Activated CD8-positive, alpha-beta memory T cell treated with anti-CD3 and anti-CD28 coated beads, Interleukin-2, amount 10 ng/mL, durations not matched to agents 7 days and 5 days (primary cell): Measurements from ENCODE around the gene CLIP4. TPM values are rescaled to one million over a fixed set of nuclear protein-coding genes. Genes with fewer than 3 reads are reported as not detected.

ENCODE experiments used
- ATAC-seq: fragments of 150-1000 bp; cut with Tn5 transposase; one replicate; pipeline ENCODE4 v1.10.0; 2021; ENCODE audit warnings: moderate library complexity
- CTCF ChIA-PET: fragments of 350-600 bp; sonication (Branson Sonifier 250); formaldehyde crosslinking; loops from one replicate; lab custom pipeline; 2021; ENCODE audit warnings: antibody characterized with exemption; lab: Charles Lee
- DNase-seq: peaks from one replicate; pipeline ENCODE4 v3.0.0-alpha.2; 2020
- H3K27ac Mint-ChIP-seq: one replicate; pipeline ENCODE4 v1.8.0; 2021; ENCODE audit warnings: mild to moderate bottlenecking, mixed read lengths
- H3K27me3 Mint-ChIP-seq: one replicate; pipeline ENCODE4 v1.8.0; 2021; ENCODE audit warnings: mixed read lengths
- H3K36me3 Mint-ChIP-seq: one replicate; pipeline ENCODE4 v1.8.0; 2021; ENCODE audit warnings: mild to moderate bottlenecking, mixed read lengths
- H3K4me1 Mint-ChIP-seq: one replicate; pipeline ENCODE4 v1.8.0; 2021; ENCODE audit warnings: mixed read lengths
- H3K4me3 Mint-ChIP-seq: one replicate; pipeline ENCODE4 v1.8.0; 2021; ENCODE audit warnings: mild to moderate bottlenecking, moderate library complexity, mixed read lengths
- H3K9me3 Mint-ChIP-seq: one replicate; pipeline ENCODE4 v1.8.0; 2022; ENCODE audit warnings: low read depth, mixed read lengths
- total RNA-seq, 2 experiments: library from RNA; stranded (reverse); gene quantifications; one replicate each; pipeline ENCODE4 v1.2.3, GENCODE V29; 2021

The CLIP4 gene, protein sequence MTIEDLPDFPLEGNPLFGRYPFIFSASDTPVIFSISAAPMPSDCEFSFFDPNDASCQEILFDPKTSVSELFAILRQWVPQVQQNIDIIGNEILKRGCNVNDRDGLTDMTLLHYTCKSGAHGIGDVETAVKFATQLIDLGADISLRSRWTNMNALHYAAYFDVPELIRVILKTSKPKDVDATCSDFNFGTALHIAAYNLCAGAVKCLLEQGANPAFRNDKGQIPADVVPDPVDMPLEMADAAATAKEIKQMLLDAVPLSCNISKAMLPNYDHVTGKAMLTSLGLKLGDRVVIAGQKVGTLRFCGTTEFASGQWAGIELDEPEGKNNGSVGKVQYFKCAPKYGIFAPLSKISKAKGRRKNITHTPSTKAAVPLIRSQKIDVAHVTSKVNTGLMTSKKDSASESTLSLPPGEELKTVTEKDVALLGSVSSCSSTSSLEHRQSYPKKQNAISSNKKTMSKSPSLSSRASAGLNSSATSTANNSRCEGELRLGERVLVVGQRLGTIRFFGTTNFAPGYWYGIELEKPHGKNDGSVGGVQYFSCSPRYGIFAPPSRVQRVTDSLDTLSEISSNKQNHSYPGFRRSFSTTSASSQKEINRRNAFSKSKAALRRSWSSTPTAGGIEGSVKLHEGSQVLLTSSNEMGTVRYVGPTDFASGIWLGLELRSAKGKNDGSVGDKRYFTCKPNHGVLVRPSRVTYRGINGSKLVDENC
- total RNA-seq, result 10 to 100 TPM; 27.6 to 36.7 TPM

DNA sequence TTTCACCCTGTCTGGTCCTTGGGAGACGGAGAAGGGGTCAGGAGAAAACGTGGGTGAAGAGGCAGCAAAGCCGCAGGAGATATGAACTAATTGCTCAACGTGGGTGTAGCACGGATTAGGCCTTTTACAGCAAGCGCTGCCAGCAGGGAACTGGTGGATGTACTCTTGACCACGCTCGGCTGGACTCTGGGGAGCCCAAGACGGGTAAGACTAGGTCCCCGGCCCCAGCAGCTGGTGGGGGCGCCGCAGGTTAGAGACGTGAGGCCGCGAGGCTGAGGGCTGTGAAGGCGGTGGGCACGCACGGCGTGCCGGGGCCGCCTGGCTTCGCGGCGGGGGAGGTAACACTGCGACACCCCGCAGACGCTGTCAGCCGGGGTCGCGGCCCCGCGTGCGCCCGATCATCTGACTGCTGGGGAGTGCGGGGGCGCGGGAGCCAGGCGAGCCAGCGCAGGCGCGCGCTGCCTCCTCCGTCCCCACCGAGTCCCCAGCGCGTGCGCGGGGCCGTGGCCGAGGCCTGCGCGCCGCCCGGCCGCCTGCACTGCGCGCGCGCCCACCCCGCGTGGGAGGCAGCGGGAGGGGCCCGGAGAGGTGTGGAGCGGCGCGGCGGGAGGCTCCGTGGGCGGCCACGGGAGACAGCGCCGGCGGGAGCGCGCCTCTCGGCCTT lies at the start of gene CLIP4:
Gene CLIP4 (plus strand): TSS at position 470 of the 664 bp plus-strand sequence. CDS start 5,974 bp downstream, outside the sequence.
- Mint-ChIP-seq H3K4me1 (peaks cover 54% of the 10 kb centered on the region), H3K36me3 (peaks cover 11% of the 10 kb centered on the region), H3K9me3 (no peaks in the 10 kb centered on the region), H3K27ac (peak within 1 kb of the TSS; percentile 97), H3K27me3 (peaks cover 4% of the 10 kb centered on the region), H3K4me3 (peak within 1 kb of the TSS; percentile 80)
- ATAC-seq, result peak; percentile 79
- peak; percentile 71 for DNase-seq
- CTCF ChIA-PET, result interaction anchor here (1.1 to 2.2 kb wide), 3 partner anchors 15 to 154 kb away, joined by 3 to 14 read pairs (median 3); no protein-coding TSS in a partner anchor

DNA sequence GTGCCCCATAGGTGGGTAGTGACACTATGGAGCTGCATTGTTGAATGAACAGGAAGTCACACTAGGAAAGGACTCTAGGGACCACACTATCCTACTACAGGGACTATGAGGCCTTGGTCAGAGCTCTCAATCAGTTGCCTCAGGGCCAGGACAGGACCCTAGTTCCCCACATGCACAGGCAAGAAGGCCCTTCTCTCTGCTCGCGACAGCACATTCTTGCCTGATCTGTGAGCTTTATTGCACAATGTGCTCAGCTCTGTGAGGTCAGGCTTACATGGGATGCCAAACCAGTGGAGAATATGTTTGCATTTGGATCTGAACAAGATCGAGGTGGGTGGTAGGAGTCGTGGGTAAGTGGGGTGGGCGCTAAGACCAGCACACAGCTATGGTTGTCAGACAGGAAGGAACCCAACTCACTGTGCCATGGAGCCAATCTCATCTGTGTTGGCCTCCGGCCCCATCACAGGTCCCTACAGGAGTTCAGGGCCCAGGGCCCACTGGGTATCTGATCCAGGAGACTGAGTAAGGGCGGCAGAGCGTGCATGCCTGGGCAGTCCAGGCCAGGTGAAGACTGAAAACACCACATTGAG lies 48.8 kb upstream of the CLIP4 start:
- no peak overlapping the region for H3K27ac Mint-ChIP-seq
- ATAC-seq, result no peak
- DNase-seq, result no peak
- H3K27me3 Mint-ChIP-seq, result no peaks in the 10 kb centered on the region
- CTCF ChIA-PET, result interaction anchor here (1.5 kb wide), 1 partner anchor 11 kb away, joined by 4 read pairs; no protein-coding TSS in a partner anchor
- no peaks in the 10 kb centered on the region for H3K36me3 Mint-ChIP-seq
- no peaks in the 10 kb centered on the region for H3K4me1 Mint-ChIP-seq
- H3K4me3 Mint-ChIP-seq, result no peak overlapping the region
- no peaks in the 10 kb centered on the region for H3K9me3 Mint-ChIP-seq

DNA sequence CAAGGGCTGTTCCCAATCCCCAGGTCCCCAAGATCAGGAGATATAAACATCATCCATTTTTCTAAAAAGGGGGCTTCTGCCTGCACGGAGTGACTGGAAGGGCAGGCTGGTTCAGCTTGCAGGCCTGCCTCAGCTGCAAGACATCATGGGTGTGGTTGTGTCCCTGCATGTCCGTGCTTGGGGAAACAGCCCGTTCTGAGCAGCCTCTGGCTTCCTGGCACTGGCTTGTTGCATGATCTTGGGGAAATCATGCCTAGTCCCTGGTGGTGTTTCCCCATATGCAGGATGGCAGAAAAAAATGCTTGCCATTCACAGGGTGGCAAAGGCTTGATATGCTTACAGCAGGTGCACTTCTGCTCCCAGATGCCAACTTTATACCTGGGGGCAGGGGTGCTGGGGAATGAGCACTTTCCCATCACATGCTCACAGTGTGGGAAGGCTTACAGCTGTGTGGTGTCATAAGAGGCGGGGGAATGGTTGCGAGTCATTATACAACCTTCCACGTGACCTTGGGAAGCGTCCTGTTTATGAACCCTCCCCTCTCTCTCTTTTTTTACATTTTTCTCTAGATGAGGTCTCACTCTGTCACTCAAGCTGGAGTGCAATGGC lies 48.1 kb upstream of the CLIP4 start:
- ATAC-seq (no peak), DNase-seq (no peak)
- Mint-ChIP-seq H3K27ac (no peak overlapping the region), H3K27me3 (no peaks in the 10 kb centered on the region), H3K4me3 (no peak overlapping the region), H3K9me3 (no peaks in the 10 kb centered on the region), H3K36me3 (no peaks in the 10 kb centered on the region), H3K4me1 (no peaks in the 10 kb centered on the region)
- CTCF ChIA-PET, result interaction anchor here (1.5 kb wide), 1 partner anchor 10 kb away, joined by 4 read pairs; no protein-coding TSS in a partner anchor

DNA sequence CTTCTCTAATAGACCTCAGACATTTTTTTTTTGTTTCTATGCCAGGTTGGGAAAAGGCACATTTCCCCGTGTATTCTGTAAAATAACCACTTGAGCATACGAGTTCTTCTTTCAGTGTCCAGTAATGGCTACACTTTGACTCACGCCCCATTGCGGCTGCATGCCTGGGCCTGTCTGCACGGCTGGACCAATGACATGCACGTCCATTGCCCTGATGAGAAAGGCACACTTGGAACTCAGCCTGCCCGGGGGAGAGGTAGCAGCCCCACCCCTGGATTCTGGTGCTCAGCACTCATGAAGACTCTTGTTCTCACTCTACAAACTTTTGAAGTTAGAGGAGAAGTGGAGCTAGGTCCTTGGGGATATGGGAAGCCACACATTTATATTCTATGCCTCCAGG lies 46.7 kb upstream of the CLIP4 start:
- ATAC-seq (no peak), DNase-seq (peak; percentile 23)
- Mint-ChIP-seq H3K27me3 (no peaks in the 10 kb centered on the region), H3K27ac (no peak overlapping the region), H3K36me3 (no peaks in the 10 kb centered on the region), H3K9me3 (no peaks in the 10 kb centered on the region), H3K4me3 (no peak overlapping the region), H3K4me1 (no peaks in the 10 kb centered on the region)
- CTCF ChIA-PET, result no interaction called here

DNA sequence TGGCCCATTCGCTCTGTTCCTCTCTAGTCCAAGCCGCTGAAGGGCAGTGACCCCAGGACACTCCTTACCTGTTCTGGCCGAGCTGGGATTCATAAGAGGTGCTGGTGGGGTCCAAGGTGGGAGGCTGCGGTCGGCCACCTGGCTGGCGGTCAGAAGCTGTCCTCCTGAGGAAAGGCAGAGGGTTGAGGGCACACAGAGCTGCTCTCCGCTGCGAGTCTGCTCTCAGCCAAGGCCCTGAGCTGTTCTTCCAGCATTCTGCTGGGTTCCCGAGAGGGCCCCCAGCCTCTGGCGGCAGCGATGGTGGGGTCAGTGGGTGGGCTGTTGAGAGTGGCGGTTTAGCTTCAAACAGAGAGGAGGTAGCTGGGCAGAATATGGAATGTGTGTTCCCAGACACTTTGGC lies 44.7 kb upstream of the CLIP4 start:
- no peaks in the 10 kb centered on the region for H3K9me3 Mint-ChIP-seq
- DNase-seq, result peak; percentile 12
- no peak overlapping the region for H3K4me3 Mint-ChIP-seq
- no peak for ATAC-seq
- H3K36me3 Mint-ChIP-seq, result no peaks in the 10 kb centered on the region
- no peak overlapping the region for H3K27ac Mint-ChIP-seq
- no peaks in the 10 kb centered on the region for H3K27me3 Mint-ChIP-seq
- H3K4me1 Mint-ChIP-seq, result no peaks in the 10 kb centered on the region
- CTCF ChIA-PET, result interaction anchor here (0.7 kb wide), 1 partner anchor 115 kb away, joined by 3 read pairs; no protein-coding TSS in a partner anchor

DNA sequence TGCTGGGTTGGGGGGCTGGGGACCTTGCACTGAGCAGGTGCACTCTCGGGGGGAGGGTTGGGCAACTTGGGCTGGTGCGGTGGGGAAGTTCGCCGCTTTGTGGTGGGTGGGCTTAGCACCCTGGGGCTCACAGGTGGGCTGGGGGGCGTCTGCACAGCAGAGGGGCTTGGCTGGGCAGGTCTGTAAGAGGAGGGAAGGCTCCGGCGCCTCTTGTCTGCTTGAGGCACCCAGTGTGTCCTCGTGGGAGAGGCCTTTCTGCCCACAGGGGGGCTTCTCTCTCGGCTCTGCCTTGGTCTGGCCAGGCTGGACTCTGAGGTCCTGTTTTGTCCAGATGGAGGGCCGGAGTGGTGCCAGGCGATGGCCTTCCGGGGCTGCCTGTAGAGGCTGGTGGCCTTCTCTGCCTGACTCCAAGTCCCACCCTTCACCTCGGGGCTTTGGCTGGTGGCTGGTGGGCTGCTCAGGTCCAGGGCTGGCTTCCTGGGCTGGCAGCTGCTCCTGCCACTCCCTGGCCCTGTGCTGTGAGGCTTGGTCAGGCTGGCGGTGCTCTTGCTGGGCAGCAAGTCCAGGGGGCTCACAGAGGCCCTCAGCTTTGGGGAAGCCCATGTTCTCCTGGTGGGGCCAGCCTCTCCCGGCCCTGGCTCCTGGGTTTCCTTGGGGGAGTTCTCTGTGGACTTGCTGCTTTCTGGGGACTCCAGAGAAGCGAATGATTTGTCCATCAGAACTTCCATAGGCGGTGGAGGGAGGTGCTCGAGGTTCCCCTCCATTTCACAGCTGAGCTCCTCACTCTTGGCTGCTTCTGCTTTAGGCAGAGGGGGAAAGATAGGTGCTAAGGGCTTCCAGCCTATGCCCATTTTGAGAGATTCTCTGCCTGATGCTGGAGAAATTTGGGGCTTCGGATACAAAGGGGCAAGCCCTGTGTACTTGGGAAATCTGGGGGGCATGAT lies 43.9 kb upstream of the CLIP4 start:
- H3K9me3 Mint-ChIP-seq, result no peaks in the 10 kb centered on the region
- H3K4me1 Mint-ChIP-seq, result no peaks in the 10 kb centered on the region
- DNase-seq (peak; percentile 32), ATAC-seq (no peak)
- no peaks in the 10 kb centered on the region for H3K36me3 Mint-ChIP-seq
- no peak overlapping the region for H3K27ac Mint-ChIP-seq
- H3K4me3 Mint-ChIP-seq, result no peak overlapping the region
- CTCF ChIA-PET, result interaction anchor here (0.7 kb wide), 1 partner anchor 116 kb away, joined by 3 read pairs; no protein-coding TSS in a partner anchor
- no peaks in the 10 kb centered on the region for H3K27me3 Mint-ChIP-seq

DNA sequence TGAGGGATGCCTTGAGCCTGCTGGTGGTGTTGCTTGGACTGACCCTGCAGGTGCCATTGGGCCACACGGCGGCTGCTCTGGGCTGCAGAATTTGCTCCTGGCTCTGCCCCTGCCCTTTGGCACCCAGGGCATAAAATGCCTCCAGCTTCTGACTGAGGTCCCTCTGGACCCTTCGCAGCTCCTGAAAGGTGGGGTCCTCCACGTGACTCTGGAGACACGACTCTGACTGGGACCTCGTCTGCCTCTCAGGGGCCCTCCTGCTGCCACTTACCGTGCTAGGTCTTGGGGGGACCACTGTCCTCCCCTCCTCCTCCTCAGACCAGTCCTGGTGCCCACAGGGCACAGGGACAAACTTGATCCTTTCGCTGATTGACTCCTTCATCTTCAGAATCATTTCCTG lies 43.0 kb upstream of the CLIP4 start:
- no peaks in the 10 kb centered on the region for H3K27me3 Mint-ChIP-seq
- peak; percentile 31 for DNase-seq
- no peak overlapping the region for H3K27ac Mint-ChIP-seq
- H3K4me3 Mint-ChIP-seq, result no peak overlapping the region
- CTCF ChIA-PET, result no interaction called here
- no peaks in the 10 kb centered on the region for H3K9me3 Mint-ChIP-seq
- no peaks in the 10 kb centered on the region for H3K4me1 Mint-ChIP-seq
- H3K36me3 Mint-ChIP-seq, result no peaks in the 10 kb centered on the region
- no peak for ATAC-seq

DNA sequence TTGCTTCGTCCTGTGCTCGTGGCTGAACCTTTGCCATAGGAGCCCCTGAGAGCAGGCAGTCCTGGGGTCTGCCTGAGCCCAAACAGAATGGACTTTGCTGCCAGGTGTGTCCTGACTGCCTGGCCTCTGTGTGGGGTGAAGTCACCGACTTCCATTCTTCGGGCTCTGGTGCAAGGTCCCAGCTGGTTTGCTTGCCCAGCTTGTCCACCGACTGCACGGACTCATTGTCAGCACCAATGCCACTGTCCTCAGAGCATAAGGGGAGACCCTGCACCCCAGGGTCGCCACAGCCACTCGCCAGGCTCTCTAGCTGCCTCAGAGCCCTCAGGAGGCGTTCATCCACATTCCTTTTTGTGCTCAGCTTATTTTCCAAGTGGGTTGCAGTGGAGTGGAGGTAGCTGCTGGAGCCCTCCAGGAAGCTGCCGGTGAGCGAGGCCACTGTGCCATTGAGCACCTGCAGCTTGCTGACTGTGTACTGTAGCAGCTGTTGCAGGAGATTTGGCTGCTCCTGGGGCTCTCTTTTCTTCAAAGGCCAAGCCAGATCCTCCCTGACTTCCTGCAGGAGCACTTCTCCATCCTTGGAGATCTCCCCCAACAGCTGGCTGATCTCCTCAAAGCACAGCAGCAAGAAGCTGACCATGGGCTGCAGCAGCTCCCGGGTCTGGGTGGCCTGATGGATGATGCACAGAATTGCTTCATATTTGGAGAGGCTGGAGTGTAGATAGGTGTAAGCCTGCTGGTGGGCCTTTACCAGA lies 42.1 kb upstream of the CLIP4 start:
- ATAC-seq (no peak), DNase-seq (peak; percentile 19)
- no peaks in the 10 kb centered on the region for H3K36me3 Mint-ChIP-seq
- H3K4me3 Mint-ChIP-seq, result no peak overlapping the region
- no peaks in the 10 kb centered on the region for H3K27me3 Mint-ChIP-seq
- no peaks in the 10 kb centered on the region for H3K4me1 Mint-ChIP-seq
- CTCF ChIA-PET, result no interaction called here
- H3K9me3 Mint-ChIP-seq, result no peaks in the 10 kb centered on the region
- H3K27ac Mint-ChIP-seq, result no peak overlapping the region

DNA sequence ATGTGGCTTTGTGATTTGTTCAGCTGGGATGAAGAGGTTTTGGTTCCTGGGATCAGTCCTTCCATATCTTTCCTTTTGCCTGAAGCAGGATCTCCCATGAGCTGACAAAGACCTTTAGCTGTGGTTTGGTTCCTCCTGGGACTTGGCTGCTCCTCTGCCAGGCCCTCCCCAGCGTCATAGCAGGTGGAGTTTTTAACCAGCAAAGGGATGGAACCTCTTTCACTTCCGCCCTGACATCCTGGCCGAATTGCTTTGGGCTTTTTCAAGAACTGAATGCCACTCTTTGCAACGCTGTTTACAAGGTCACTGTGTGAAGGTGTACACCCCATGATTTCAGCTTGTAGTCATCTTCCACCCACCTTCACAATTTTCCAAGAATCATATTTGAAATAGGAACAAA lies 41.3 kb upstream of the CLIP4 start:
- H3K4me1 Mint-ChIP-seq, result no peaks in the 10 kb centered on the region
- DNase-seq (peak; percentile 21), ATAC-seq (no peak)
- CTCF ChIA-PET, result no interaction called here
- H3K27me3 Mint-ChIP-seq, result no peaks in the 10 kb centered on the region
- no peaks in the 10 kb centered on the region for H3K9me3 Mint-ChIP-seq
- no peak overlapping the region for H3K4me3 Mint-ChIP-seq
- no peaks in the 10 kb centered on the region for H3K36me3 Mint-ChIP-seq
- H3K27ac Mint-ChIP-seq, result no peak overlapping the region

DNA sequence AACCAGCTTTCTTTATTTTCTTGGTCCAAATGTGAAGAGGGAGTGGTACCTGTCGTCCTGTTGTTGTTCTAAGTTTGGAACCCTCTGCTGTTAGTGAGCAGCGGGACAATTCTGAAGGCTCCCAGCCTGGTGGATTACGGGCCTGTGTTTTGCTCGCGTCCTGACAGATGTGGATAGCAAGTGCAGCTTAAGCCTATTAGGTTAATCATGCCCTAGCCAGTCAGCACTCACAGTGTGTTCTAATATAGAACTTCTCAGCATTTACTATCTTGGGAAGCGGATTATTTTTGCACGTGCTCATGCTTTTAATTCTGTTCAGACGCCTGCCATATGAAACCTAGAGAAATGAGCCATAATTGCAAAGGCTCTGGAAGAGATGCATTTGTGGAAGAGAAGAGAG lies 40.8 kb upstream of the CLIP4 start, which contains the start of gene PCARE:
Gene PCARE (minus strand): TSS at position 113 of the 400 bp plus-strand sequence. CDS start 262 bp downstream, outside the sequence.
- Mint-ChIP-seq H3K27ac (no peak within 1 kb of the TSS), H3K9me3 (no peaks in the 10 kb centered on the region), H3K4me1 (no peaks in the 10 kb centered on the region), H3K27me3 (no peaks in the 10 kb centered on the region), H3K4me3 (no peak within 1 kb of the TSS), H3K36me3 (no peaks in the 10 kb centered on the region)
- ATAC-seq, result no peak
- CTCF ChIA-PET, result no interaction called here
- peak; percentile 9 for DNase-seq

DNA sequence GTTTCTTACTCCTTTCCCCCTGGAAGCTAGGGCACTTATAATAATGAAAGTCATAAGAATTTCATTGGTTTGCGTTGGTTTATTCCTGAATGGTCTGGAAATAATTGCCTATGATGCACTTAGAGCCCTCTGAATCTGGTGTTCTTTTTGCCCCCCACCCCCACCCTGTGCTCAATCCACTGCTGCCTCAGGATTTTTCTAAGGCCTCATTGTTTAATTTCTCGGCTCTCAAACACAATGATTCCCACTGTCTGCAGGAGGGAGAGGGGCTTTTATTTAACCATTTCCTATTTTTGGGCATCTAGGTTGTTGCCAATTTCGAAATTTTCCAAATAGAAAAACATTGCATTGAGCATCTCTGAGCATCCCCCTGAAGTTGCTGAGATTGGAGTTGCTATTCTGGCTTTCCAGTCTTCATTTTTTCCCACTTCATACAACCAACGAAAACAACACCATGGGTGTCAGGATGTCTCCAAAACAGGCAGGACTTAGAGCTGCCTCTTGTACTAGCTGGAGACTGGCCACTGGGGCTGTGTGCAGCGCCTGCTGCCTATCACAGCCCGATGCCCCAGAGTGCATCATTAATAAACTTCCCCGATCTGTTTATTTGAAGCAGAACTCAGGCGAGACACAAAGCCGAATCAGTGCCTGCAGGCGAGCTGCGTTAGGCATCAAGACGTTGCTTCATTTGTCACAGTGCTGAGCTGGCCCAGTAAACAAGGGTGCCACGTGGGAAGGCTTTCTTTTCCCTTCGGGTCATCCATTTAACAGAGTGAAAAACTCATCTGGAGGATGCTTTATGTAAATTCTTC lies 39.1 kb upstream of the CLIP4 start:
- Mint-ChIP-seq H3K9me3 (peaks cover 3% of the 10 kb centered on the region), H3K4me3 (no peak overlapping the region), H3K4me1 (peaks cover 3% of the 10 kb centered on the region), H3K27ac (no peak overlapping the region), H3K36me3 (peaks cover 2% of the 10 kb centered on the region), H3K27me3 (no peaks in the 10 kb centered on the region)
- DNase-seq, result no peak
- CTCF ChIA-PET, result no interaction called here
- no peak for ATAC-seq
